Measurements from ENCODE around the gene RTN4R.

- no peak for TF ChIP-seq CTCF (IDR thresholded peaks at IDR 0.05)
- TF ChIP-seq POLR2A (IDR thresholded peaks at IDR 0.05), result no peak
These were observed 4.6 kb upstream of the RTN4R start for GRCh38 chr22:20272700-20273099.

Measured in tibial nerve (tissue), 3 donors.